Coronary artery (tissue), 2 donors: ENCODE measurements around the gene CALML4.

ENCODE experiments used
- DNase-seq: peaks from one replicate; pipeline ENCODE4 v3.0.0-alpha.2; 2017; ENCODE audit warnings: low spot score
- H3K27ac ChIP-seq, 2 donors: fragments of 200-600 bp; sonication (generic); one replicate each; pipeline ENCODE4 v1.5.1; 2016 to 2019
- H3K4me3 ChIP-seq: fragments of 200-600 bp; sonication (generic); 2 replicates; pipeline ENCODE4 v1.5.1; 2016; ENCODE audit warnings: mild to moderate bottlenecking, moderate library complexity
- TF ChIP-seq, protein P1 (sequence below): fragments of 200-600 bp; sonication (generic); IDR thresholded peaks from one replicate; pipeline ENCODE4 v1.5.1; 2019; ENCODE audit warnings: antibody characterized with exemption

Gene CALML4

DNA sequence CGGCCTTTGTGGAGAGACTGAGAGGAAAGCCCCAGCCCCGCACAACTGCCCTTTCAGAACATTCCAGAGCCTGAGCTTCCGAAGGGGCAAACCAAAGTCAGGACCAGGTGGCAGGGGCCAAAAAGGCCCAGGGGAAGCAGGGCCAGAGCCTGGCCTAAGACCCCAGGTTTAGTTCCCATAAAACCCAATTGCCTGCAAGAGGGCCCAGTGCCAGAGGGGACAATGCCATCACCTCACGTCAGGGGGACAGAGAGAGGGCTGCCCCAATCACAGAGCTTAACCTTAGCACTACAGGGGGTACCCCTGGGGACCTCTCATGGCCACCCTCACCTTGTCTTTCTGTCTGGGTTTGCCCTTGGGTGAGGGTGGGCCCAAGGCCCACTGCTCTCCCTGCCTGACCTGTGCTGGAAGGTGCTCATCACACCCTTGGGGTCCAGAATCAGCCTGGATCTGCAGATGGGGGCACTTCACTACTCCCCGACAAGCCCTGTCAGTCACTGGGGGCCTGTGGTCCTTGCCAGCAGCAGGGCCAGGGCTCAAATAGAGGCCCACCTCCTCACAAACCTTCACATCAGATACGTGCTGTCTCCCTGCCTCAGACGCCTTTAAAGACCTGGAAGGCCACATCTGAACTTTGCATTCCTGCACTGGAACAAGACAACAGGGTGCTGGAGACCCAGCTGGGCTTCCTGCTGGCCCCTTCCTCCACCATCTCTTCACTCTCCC is 3.8 kb downstream of the CALML4 start:
- H3K27ac ChIP-seq, result no peak overlapping the region
- DNase-seq, result peak; percentile 47
- no peak overlapping the region for H3K4me3 ChIP-seq
- TF ChIP-seq, protein P1, sequence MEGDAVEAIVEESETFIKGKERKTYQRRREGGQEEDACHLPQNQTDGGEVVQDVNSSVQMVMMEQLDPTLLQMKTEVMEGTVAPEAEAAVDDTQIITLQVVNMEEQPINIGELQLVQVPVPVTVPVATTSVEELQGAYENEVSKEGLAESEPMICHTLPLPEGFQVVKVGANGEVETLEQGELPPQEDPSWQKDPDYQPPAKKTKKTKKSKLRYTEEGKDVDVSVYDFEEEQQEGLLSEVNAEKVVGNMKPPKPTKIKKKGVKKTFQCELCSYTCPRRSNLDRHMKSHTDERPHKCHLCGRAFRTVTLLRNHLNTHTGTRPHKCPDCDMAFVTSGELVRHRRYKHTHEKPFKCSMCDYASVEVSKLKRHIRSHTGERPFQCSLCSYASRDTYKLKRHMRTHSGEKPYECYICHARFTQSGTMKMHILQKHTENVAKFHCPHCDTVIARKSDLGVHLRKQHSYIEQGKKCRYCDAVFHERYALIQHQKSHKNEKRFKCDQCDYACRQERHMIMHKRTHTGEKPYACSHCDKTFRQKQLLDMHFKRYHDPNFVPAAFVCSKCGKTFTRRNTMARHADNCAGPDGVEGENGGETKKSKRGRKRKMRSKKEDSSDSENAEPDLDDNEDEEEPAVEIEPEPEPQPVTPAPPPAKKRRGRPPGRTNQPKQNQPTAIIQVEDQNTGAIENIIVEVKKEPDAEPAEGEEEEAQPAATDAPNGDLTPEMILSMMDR, result no peak

DNA sequence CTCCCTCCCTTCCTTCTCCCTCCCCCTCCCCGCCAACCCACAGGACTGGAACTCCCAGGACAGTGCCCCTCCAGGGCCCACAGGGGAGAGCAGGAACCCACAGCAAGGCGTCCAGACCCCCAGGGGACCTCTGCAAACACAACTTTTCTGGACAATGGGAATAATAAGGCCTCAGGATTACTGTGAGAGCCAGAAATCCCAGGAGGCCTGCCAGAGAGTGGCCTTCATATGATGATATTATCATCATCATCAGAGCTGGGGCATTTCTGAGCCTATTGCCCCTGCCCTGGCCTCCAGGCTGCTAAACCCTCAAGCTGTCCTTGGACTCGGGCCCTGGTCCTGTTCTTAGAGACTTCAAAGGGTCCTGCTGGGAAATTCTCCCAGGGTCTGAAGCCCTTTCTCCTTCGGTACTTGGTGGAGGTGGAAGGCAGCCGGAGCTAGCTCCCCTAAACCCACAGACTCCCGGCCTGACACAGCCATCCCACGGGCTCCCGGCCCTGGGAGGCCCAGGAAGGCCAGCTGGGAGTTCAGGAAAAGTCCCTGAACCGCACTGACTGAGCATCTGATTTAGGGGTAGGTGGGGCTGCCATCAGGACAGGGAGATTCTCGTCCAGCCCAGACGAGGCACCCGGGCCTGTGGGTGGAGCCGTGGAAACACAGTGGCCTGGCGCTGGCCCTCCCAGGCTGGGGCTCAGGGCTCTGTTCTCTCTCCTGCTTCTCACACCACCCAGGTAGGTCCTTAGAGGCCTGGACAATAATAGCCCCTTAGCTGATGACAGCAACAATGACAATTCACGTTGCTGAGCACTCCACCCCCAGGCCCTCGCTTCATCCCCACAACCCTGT is 4.9 kb downstream of the CALML4 start:
- TF ChIP-seq, protein P1, result no peak
- H3K4me3 ChIP-seq, result no peak overlapping the region
- no peak overlapping the region for H3K27ac ChIP-seq
- DNase-seq, result peak; percentile 58

DNA sequence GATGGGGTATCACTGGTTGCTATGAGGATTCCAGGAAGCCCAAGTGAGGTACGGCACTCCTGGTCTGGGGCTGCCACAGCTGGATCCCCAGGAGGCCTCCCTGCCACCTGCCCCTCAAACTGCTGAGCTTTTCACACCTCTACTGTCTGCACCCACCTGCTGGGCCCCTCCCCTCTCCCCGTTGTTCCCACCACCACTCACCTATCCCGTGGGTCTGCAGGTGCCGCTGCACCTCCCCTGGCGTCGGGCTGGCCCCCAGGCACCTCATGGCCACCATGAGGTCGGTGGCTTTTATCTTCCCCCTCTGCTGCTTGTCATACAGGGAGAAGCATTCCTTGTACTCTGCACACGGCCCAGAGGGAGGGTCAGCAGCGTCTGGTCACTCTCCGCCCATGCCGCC is 5.8 kb downstream of the CALML4 start:
- TF ChIP-seq, protein P1, result no peak
- peak; percentile 58 for DNase-seq
- H3K27ac ChIP-seq, result no peak overlapping the region
- no peak overlapping the region for H3K4me3 ChIP-seq

DNA sequence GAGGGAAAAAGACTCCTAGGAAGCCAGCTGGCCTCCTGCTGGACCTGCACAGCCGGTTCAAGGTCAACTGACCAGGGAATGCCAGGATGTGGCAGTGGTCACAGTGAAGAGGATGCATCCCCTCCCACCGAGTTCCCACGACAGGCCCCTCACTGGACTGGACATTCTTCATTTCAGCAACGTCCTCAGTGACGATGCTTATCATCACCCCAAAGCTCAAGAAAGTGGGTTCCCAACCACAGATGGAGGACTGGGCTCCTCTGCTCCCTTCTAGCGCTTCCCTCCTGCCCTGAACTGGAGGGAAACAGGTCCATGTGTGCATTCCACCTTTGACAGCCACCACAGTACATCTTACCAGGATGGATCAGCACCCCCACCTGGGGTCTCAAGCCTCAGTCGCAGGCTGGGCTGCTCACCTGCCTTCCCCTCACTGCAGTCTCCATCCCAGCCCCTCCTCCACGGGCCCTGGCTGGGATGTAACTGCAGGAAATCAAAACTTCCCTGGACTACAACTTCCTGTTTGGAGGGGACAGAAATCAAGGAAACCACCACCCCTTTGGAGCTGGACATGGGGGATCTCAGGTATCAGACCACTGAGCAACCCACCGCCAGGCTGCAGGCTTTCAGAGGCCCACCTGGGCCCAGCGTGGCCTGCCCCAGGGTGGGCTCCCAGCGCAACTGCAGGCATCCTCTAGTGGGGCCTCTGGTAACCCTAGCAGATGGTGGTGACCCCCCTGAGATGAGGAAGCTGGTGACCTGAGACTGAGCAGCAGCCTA is 7.3 kb downstream of the CALML4 start:
- Histone ChIP-seq H3K4me3 (no peak overlapping the region), H3K27ac (no peak overlapping the region)
- DNase-seq, result peak; percentile 53
- TF ChIP-seq, protein P1, result no peak

DNA sequence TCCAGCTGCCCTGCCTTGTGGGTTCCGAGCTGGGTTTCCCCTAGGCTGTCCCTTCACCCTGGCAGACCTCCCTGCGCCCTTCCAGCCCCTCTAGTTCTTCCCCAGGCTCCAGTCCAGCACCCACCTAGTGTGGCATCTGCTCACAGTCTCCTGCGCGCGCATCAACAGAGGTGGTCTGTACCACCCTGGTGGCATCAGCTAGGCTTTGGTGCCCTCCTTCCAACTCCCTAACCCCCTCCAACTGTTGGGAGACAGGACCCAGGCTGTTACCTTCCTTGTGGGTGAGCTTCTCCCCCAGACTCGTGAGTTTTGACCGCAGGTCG is 8.0 kb downstream of the CALML4 start:
- no peak overlapping the region for H3K27ac ChIP-seq
- no peak overlapping the region for H3K4me3 ChIP-seq
- DNase-seq, result peak; percentile 50
- TF ChIP-seq, protein P1, result no peak

DNA sequence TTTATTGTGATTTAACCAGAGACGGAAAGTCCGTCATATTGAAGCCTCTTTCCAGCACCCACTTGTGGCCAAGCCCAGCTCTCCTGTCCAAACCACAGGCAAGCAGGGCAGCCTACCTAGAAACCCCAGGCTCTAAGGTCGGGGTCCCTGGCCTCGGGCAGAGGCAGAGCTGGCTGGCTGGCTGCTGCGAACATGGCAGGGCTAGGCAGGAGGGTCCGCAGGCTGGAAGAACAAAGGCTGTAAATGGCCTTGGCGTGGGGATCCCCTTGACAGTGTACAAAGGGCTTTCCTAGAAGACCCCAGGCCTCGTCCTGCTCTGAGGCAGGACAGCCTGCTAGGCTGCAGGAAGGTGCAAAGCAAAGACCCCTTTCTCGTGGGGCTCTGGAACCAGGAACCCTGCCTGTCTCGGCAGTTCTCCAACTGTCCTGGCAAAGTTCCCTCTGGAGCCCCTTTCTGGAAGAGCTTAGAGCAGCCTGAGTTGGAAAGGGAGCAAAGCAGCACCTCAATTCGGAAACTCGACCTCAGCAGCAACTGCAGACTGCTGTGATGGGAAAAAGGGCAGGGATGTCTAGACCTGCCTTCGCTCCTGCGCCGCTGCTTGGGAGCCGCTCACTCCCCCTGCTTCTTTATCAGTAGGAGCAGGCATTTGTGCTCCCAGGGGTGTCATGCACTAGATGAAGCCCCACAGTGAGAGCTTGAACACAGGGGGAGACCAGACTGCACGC is 8.5 kb downstream of the CALML4 start:
- TF ChIP-seq, protein P1, result no peak
- no peak overlapping the region for H3K4me3 ChIP-seq
- DNase-seq, result peak; percentile 56
- H3K27ac ChIP-seq, result no peak overlapping the region
